ENCODE measurements around the gene UBR4. TPM values are rescaled to one million over a fixed set of nuclear protein-coding genes. Genes with fewer than 3 reads are reported as not detected.

Gene UBR4
- total and polyA plus RNA-seq, 12 donors: 82.3 to 278 (median 119) TPM

DNA sequence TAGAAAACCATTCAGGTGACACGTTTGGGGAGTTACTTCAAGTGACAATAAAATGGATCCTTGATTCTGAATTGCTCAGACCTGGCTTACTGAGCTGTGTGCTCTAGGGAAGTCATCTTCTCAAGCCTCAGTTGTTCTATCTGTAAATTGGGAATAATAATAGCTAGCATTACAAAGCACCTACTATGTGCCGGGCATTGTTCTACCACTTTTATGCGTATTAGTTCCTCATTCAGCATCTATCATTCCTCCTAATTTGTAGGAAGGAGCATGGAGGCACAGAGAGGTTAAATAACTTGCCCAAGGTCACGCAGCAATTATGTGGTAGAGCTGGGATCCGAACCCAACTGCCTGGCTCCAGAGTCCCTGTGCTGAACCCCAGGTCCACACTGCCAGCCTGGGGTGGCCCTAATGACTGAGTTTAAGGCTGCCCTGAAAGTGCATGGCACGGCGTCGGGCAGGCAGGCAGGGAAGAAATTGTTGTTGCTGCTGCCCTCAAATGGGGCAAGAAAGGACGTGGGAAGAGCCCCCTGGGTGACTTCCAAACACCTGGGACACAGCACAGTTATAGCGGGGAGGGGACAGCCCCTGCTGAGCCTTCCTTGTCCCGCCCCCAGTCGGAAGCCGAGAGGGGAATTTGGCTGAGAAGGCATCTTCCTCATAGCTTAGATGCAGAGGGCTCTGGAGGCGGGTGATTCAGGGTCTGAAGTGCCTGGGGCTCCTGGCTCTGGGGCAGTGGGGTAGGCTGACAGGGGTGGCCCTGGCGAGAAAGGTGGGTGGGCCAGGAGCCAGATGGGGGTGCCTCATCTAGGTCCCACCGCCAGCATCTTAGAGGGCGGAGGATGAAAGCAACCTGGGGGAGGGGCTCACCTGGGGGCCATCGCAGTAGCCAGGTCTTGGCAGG, 167.1 kb downstream of the UBR4 start:
- TF ChIP-seq POLR2A (IDR thresholded peaks at IDR 0.05): no peak
- TF ChIP-seq, protein P1, sequence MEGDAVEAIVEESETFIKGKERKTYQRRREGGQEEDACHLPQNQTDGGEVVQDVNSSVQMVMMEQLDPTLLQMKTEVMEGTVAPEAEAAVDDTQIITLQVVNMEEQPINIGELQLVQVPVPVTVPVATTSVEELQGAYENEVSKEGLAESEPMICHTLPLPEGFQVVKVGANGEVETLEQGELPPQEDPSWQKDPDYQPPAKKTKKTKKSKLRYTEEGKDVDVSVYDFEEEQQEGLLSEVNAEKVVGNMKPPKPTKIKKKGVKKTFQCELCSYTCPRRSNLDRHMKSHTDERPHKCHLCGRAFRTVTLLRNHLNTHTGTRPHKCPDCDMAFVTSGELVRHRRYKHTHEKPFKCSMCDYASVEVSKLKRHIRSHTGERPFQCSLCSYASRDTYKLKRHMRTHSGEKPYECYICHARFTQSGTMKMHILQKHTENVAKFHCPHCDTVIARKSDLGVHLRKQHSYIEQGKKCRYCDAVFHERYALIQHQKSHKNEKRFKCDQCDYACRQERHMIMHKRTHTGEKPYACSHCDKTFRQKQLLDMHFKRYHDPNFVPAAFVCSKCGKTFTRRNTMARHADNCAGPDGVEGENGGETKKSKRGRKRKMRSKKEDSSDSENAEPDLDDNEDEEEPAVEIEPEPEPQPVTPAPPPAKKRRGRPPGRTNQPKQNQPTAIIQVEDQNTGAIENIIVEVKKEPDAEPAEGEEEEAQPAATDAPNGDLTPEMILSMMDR (IDR thresholded peaks at IDR 0.05): no peak
- no peaks in the 10 kb centered on the region for H3K27me3 ChIP-seq
- no peak overlapping the region for H3K4me3 ChIP-seq
- intact Hi-C loops (cut with DNase I): no loop called here
- no peaks in the 10 kb centered on the region for H3K9me3 ChIP-seq (replicated peaks in 1 of 3)
- no peak overlapping the region for H3K27ac ChIP-seq
- no peaks in the 10 kb centered on the region for H3K36me3 ChIP-seq (replicated peaks in 1 of 2)
- peak in 2 of 7 donors; percentile 12 to 13 for DNase-seq
- H3K4me1 ChIP-seq (replicated peaks in 1 of 2): no peaks in the 10 kb centered on the region
- whole genome bisulfite sequencing, 4 donors: 69 to 77% (median 74%) methylated on average over 17 to 18 of the region's 18 CpGs

DNA sequence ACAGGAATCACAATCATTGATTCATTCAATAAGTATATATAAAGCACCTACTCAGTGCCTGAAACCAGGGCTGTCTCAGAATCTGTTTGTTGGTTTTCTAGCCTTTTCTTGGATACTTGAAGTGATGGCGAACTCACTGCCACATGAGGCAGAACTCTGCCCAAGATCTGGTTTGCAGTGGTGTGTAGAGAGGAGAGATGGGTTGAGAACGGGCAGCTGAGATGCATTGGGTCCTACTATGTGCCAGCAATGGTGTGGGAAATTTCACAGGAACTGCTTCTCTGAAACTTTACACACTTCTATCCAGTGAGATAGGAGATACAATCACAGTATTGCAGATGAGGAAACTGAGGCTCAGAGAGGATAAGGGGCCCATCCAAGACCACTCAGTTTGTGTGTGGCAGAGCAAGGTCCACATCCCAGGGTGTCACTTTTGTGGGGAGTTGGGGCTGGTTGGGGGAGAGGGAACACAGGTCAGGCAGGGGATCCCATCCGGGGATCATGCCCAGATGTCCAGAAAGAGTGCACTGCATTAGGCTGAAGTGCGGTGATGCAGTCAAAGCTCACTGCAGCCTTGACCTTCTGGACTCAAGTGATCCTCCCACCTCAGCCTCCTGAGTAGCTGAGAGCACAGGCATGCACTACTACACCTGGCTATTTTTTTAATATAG, 169.9 kb downstream of the UBR4 start:
- DNase-seq: peak in 1 of 7 donors; percentile 2
- 74 to 89% (median 81%) methylated on average over 4 of the region's 4 CpGs for WGBS, 4 donors
- H3K4me3 ChIP-seq: no peak overlapping the region
- no peaks in the 10 kb centered on the region for H3K36me3 ChIP-seq (replicated peaks in 1 of 2)
- intact Hi-C loops (cut with DNase I): no loop called here
- H3K9me3 ChIP-seq (replicated peaks in 1 of 3): no peaks in the 10 kb centered on the region
- H3K27me3 ChIP-seq: no peaks in the 10 kb centered on the region
- no peak overlapping the region for H3K27ac ChIP-seq
- H3K4me1 ChIP-seq (replicated peaks in 1 of 2): no peaks in the 10 kb centered on the region
- TF ChIP-seq, protein P1 (IDR thresholded peaks at IDR 0.05): no peak
- TF ChIP-seq POLR2A (IDR thresholded peaks at IDR 0.05): no peak

DNA sequence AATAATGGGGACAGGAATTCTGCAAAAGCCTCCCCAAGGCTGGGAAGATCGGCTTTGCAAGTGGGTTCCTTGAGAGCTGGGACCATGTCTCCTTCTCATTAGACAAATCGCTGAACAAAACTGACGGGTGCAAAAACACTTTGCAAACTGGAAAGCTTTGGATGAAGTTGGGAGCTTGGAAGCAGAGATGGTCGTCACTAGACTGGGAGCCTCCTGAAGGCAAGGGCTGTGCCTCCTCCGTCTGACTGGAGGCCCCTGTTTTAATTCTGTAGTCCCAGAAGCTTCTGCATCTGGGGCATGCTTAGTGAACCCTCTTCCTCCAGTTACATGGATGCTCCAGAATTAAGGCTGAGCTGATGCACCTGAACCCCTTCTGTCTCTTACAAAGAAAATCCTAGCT, 171.3 kb downstream of the UBR4 start:
- H3K4me1 ChIP-seq (replicated peaks in 1 of 2): no peaks in the 10 kb centered on the region
- no peak for TF ChIP-seq POLR2A (IDR thresholded peaks at IDR 0.05)
- TF ChIP-seq, protein P1 (IDR thresholded peaks at IDR 0.05): no peak
- no peak overlapping the region for H3K27ac ChIP-seq
- no peaks in the 10 kb centered on the region for H3K36me3 ChIP-seq (replicated peaks in 1 of 2)
- intact Hi-C loops (cut with DNase I): no loop called here
- H3K4me3 ChIP-seq: no peak overlapping the region
- no peaks in the 10 kb centered on the region for H3K9me3 ChIP-seq (replicated peaks in 1 of 3)
- peak in 1 of 7 donors; percentile 5 for DNase-seq
- WGBS, 4 donors: 87 to 97% (median 94%) methylated on average over 4 to 5 of the region's 5 CpGs
- no peaks in the 10 kb centered on the region for H3K27me3 ChIP-seq

DNA sequence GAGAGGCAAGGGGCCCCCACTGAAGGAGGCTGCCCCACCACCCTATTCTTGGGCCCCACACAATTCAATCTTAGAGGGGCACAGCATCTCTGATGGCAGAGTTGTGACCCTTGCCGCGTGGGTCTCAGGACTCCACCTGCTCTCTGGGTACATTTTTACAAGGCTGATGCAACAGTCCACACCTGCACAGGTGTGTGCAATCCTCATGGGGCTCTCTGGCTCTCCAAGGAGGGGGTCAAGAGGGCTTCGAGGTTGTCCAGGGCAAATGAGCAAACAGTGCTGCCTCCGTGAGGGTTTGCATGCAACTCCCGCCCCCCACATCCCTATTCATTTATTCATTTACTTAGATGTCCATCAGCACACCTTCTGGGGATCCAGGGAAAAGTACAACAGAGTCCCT, 172.0 kb downstream of the UBR4 start:
- no peak overlapping the region for H3K4me3 ChIP-seq
- DNase-seq: peak in 1 of 7 donors; percentile 7
- H3K27ac ChIP-seq: no peak overlapping the region
- intact Hi-C loops (cut with DNase I): no loop called here
- H3K9me3 ChIP-seq (replicated peaks in 1 of 3): no peaks in the 10 kb centered on the region
- H3K36me3 ChIP-seq (replicated peaks in 1 of 2): no peaks in the 10 kb centered on the region
- TF ChIP-seq POLR2A (IDR thresholded peaks at IDR 0.05): no peak
- WGBS, 4 donors: 85 to 95% (median 89%) methylated on average over 2 to 5 of the region's 5 CpGs
- H3K4me1 ChIP-seq (replicated peaks in 1 of 2): no peaks in the 10 kb centered on the region
- no peaks in the 10 kb centered on the region for H3K27me3 ChIP-seq
